Embryonic facial prominence (tissue), 1 donor: Measurements from ENCODE around the gene PLA2G2F.
"Not testable (repeated sequence)": the region's sequence is repeated elsewhere in the genome, so short reads cannot be mapped to it uniquely, and the experiment has no call there.

Source experiments
- DNase-seq: peaks from one replicate; pipeline ENCODE4 v3.0.0-alpha.2; 2016; ENCODE audit errors: extremely low spot score

Gene PLA2G2F

DNA sequence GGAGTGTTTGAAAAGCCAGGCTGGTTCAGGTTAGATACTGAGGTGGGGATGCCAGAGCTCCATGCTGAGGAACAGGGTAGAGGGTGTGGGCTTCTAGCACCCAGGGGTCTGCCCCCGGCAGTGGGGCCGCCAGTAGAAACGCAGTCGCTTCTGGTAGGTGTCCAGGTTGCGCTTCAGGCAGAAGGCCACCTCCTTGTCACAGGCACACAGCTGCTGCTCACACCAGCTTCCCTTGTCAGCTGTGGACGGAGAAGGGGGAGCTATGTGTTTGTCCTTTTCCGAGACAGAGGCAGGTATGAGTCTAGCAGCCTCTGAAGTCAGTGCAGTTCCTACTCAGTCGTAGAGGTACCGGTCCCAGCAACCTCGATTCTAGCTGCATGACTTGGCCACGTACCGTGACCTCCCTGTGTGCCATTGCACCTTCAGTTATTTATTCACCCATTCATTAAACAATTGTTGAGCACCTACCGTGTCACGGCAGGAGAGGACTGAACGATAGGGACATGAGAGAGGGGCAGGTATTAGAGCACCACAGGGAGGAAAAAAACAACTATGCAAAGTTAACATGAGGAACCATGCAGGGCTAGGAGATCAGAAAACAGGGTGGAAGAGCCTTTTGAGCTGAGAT, 25.0 kb upstream of the PLA2G2F start:
- DNase-seq, result no peak

DNA sequence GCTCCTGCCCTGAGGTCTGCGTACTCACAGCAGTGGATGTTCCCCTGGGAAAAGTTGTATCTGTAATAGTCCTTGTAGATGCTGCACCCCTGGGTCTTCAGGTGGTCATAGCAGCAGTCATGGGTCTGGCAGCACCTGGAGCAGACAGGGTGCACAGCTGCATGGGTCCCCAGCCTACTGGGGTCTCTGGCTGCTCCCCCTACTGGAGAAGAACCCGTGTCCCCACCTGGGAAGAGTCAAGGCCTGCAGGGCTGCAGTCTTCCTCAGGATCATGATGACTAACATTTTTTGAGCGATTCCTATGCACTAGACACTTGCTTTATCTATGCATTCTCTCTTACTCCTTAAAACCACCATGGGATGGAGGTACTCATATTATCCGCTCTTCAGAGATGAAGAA, 23.6 kb upstream of the PLA2G2F start:
- DNase-seq, result no peak

DNA sequence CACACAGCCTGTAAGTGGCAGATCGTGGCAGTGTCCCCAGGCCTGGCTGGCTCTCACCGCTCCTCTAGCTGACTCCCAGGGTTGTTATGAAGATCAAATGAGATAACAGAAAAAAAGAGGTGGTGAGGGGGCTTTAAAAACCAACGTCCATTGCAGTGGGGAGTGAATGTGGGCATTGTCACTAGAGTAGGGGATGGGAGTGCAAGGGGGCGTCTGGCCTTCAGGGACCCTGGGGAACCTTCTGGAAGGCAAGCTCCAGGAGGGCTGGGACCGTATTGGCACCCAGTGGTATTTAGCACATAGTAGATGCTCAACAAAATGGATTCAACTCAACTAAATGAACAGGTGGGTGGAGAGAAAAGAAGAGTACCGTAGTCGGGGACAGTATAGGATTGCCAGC, 23.2 kb upstream of the PLA2G2F start:
- DNase-seq, result no peak

DNA sequence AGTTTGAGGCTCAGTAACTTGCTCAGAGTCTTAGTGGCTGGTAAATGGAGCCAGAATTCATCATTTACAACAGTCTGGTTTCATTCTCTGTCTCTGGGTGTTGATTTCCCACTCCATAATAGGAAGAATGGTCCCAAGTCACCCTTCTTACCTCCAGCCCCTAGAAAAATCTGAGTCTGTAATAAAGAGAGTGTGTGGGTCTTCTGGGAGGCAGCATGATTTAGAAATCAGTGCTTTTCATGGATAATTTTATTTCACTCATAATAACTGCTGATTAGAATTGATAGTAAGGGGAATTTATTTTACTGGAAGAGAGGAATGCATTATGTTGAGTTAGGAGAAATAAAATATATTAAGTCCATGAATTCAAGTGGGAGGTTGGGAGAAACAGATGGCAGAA, 21.9 kb upstream of the PLA2G2F start:
- DNase-seq, result no peak

DNA sequence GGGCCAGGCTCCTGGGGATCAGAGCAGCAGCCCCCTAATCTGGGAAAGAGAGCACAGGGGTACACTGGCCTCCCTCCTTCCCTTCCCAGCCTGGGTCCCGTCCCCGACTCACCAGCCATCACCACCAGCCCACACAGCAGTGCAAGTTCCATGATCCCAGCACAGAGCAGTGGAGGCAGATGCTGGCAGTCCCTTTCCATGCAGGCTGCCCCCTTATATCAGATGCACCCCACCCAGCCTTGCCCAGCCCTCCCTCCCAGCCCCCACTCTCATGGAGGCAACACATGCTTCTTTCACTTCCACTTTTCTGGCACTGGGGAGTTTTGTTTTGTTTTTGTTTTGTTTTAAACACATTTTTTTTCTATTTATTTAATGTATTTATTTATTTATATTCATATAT, 19.8 kb upstream of the PLA2G2F start, which contains the start of gene PLA2G2D:
TSS of gene PLA2G2D (minus strand) at position 190 of the 400 bp plus-strand sequence. CDS start at position 152, 38 bp downstream.
- DNase-seq, result no peak

DNA sequence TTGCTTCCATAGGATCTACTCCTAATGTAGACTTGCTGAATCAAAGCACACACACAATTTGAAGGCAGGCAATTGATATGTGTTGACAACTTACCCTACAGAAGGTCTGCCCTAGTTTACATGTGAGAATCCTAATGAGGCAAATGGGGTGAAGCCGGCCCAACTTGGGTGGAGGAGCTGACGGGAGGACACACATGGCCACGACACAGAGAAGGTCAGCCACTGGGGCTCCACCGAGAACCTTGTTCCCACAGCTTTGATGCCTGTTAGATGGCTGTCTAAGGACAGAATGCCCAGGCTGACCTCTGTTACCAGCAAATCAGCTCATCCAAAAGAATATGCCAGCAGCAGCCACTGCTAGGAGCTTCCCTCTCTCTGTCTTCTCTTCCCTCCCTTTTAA, 18.3 kb upstream of the PLA2G2F start:
- no peak for DNase-seq

DNA sequence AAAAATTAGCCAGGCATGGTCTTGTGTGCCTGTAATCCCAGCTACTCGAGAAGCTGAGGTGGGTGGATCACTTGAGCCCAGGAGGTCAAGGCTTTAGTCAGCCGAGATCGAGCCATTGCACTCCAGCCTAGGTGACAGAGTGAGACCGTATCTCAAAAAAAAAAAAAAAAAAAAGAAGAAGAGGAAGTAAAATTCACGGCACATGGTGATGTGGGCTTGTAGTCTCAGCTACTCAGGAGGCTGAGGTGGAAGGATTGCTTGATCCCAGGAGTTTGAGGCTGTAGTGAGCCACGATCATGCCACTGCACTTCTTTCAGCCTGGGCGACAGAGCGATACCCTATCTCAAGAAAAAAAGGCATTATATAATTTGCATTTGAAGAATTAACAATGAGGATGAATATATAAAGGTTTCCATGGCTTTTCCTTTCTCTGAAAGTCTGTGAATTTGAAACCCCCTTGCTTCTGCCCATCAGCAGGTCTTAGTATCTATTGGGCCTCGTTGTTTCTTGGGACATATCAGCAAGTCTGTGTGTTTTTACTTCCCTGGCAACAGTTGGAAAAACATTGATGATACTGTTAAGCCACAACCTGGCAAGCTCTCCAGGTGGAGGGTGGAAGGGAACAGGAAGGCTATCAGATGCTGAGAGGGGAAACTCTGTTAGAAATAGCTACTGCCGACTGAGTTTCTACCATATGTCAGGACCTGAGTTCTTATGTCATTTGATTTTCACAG, 15.2 kb upstream of the PLA2G2F start:
- no peak for DNase-seq

DNA sequence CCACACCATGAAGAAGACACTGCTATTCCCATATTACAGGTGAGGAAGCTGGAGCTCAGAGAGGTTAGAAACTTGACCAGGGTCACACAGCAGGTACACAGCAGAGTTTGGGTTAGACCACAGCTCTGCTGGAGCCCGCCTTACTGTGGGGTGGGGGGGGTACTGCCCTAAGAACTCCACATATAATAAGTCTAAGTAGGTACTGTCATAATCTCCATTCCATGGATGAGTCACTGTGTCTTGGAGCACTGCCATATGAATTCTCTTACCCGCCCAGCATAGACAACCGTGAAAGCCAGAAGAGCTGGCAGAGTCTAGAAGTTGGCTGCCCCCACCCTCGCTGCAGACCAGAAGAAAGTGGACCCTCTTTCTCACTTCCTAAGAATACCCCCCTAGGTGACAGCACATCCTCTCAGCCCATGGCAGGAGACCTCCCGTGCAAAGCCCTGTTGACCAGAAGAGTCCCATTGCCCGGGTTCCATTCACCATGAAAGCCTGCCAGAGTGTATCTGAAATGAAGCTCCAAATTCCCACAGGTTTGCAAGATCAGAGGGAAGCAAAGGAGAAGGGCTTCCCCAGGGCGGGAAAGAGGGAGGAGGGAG, 14.6 kb upstream of the PLA2G2F start:
- DNase-seq, result no peak

DNA sequence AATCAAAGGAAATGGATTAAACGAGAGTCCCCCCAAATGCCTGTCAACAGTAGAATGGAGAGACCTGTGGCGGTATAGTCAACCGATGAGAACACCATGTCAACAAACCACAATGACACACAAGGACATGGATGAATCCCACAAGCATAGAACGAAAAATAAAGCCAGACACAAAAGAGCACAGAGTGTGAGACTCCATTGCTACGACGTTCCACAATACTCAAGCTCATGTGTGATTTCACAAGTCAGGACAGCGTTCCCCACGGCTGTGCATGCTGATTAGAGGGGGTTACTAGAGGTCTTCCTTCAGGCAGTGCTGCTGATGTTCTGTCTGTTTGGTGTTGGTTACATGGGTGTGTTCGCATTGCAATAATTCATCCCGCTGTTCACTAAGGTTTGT, 14.0 kb upstream of the PLA2G2F start:
- DNase-seq, result no peak

DNA sequence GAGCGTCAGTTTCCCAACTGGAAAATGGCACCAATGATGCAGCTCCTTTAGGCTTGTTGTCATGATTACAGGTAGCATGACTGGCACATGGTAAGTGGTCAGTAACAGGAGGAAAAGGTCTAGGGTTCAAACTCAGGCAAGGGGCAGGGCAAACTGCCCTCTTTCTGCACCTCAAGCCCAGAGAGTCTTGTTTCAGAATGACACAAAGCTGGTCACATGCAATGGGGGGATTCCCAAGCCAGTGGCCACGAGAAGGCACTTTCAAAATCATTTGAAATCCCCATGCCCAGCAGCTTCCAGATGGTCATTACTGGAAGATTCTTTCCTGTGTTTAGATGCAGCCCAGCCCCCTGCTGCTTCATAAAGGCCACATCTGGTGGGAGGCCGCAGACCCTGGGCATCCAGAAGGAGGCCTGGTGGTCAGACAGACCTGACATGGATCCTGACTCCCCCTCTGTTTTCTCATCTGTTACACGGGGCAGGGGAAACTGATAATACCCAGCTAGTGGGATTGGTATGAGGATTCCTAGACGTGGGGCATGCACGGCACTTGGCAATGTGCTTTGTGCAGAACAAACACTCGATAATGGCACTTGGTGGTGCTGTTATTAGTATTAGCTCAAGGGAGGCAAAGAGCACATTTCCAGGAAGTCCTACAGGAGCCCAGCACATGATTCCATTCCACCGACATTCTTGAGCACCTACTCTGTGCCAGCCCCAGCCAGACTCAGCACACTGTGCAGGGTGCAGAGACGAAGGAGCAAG, 12.9 kb upstream of the PLA2G2F start:
- no peak for DNase-seq

DNA sequence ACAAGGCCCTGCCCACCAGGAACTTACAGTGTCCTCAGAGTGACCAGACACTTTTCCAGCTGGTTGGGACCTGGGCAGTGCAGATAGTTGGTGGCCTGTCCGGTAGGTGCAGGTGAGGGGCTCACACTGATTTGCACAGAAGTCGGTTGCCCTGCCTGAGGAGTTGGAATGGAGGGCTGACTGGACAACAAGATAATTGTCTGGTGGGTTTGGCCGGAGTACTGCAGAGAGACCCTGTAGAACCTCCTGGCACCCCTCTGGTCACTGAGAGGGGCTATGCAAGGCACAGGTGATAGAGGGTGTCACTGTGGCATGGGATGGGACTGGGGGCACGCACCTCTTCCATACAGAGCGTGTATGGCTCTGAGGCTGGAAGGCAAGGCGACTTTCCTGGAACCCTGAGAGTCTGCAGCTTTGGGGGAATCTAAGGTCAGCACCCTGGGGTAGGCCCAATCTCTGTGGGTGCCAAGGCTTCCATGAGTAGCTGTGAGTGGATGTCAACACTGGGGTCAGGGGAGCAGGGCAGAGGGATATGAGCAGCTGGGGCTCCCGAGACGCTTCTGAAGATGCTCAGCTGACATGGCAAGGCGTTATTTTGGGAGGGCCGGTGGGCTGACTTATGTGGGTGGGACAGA, 12.2 kb upstream of the PLA2G2F start:
- DNase-seq, result no peak

DNA sequence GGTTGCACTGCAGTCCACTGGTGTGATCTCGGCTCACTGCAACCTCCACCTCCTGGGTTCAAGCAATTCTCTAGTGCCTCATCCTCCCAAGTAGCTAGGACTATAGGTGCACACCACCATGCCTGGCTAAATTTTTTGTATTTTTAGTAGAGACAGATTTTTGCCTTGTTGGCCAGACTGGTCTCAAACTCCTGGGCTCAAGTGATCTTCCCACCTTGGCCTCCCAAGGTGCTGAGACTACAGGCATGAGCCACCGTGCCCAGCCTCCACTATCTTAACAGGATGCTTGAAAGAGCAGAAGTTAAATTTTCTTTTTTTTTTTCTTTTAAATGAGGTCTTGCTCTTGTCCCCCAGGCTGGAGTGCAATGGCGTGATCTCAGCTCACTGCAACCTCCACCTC, 8.6 kb upstream of the PLA2G2F start:
- DNase-seq, result not testable (repeated sequence)

DNA sequence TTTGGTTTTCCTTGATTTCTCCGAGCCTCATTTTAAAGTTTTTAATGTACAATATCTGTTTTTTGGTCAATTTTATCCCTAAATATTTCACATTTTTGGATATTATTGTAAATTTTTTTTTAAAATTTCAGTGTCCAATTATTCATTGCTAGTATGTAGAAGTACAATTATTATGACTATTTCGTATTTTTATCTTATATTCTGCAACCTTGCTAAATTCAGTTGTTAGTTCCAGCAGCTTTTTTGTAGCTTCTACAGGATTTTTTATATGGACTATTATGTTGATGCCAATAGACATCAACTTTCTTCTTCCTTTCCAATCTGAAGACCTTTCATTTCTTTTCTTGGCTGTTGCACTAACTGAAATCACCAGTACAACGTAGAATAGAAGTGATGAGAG, 4.1 kb upstream of the PLA2G2F start:
- no peak for DNase-seq

DNA sequence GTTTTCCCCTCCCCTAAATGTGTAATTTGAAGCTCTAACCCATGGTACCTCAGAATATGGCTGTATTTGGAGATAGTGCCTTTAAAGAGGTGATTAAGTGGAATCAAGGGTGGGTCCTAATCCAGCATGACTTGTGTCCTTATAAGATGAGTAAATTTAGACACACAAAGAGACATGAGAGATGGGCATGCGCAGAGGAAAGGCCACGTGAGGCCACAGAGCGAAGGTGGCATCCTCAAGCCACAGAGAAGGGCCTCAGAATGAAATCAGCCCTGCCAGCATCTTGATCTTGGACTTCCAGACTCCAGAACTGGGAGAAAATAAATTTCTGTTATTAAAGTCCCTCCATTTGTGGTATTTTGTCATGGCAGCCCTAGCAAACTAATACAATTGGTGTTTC, 2.9 kb upstream of the PLA2G2F start:
- DNase-seq, result no peak

DNA sequence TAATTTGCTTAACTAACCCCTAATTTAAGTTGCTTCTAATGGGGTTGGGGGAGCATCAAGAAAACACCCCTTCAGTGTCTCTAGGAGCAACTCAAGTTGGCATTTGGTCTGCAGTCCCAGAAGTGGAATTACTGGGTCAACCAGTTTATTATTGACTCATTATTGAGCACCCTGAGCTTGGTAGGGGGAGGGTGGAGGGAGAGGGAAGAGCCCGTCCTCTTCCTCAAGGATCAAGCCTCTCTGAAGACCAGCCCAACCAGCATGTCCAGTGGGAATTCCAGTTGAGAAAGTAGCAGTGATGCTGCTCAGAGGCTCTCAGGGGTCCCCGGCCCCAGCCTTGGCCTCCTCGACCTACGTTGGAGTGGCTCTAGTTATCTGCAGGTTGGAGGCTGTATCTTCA, 2.1 kb upstream of the PLA2G2F start:
- DNase-seq, result no peak

DNA sequence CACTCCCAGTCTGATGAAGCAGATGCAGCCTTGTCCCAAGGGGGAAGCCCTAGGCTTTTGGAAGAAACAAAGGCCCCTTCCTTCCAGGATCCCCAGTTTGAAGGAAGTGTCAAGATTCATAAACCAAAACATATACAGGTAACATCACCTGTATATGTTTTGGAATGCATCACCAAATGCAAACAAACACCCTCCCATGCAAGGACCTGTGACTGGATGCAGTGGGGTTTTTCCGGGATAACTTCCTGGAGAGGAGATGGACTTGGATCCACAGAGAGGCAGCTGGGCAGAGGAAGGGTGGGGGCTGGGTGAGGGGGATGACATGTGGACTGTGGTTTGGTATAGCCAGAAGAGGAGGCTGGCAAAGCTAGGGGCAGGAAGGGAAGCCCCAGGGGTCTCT, 1.5 kb upstream of the PLA2G2F start:
- no peak for DNase-seq

DNA sequence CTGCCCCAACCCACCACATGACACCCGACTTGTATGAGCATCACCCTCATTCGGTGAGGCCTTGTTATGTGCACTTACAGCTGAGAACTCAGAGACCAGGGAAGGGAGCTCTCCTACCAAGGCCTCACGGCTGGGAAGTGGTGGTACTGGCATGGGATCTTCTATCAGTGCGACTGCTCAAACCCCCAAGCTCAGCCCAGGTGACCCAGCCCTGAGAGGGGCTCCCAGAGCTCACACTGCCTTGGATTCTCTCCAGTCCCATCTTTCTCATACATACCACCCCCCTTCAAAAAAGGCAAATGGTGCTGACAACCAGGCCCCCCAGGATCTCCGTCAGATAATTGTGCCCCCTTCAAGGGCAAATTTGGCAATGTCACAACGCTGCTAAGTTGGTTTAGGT, 777 bp upstream of the PLA2G2F start:
- no peak for DNase-seq

DNA sequence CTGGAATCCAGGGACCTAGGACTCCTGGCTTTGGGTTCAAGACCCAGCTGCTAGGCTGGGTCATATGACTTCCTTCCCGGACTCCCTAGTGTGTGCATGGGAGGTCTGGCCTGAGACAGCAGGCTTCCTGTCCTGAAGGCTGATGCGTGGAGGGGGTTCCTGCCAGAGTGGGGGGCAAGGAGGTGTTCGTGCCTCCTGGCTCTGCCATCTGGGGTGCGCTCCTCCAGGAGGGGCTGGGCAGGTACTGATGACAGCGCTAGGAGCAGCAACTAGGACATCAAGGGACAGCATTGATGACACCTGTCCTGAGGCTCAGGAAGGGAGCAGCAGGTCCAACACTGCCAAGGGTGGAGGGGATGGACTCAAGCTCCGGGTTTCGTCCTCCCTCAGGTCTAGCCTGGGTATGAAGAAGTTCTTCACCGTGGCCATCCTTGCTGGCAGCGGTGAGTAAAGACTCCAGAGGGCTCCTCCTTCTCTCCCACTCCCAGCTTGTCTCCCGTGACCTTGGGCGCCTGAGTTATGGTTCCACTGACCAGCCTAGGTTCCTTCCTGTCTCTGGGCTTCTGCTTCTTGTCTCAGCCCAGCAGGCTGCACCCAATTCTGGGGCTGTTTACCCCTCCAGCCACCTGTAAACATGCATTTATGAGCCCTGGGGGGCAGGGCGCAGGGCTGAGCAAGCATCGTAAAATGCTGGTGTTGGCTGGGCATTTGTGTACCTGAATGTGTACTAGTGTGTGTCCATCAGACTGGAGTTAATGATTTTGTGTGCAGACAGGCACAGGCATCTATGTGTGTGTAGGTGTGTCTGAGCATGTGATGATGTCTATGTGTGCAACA, 871 bp downstream of the PLA2G2F start:
- no peak for DNase-seq

DNA sequence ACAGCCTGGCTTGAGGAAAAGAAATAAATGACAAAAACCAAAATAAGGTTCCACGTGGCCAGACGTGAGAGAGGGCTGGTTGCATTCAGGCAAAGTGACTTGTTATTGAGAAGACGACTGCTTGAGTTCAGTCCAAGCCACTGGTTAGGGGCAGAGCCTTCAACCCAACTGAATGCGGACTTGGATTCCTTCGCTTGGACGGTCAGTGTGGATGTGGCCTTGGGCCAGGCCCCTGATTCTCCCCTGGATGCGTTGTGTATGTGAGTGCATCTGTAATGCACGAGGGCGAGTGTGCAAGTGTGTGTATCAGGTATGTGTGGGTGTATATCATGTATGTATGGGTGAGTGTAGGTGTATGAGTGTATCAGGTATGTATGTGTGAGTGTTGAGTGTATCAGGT, 1.9 kb downstream of the PLA2G2F start:
- no peak for DNase-seq

DNA sequence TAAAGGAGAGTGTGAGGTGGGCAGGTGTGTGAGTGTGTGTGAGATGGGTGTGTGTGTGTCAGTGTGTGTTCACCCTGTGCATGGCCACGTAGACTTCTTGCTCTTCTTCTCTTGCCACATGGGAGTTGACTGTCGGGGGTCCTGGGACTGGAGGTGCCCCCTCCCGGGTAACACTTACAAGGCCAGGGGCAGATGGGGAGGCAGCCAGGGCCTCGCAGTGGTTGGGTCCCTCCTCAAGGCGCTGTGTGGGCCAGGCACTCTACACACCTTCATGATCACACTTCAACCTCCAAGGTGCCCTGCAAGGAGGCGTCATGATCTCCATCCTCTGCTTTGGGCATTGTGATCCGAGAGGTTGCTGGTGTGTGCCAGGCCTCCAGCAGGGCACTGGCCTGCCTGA, 2.3 kb downstream of the PLA2G2F start:
- no peak for DNase-seq
